8988T (cell line): Measurements from ENCODE around the gene DLD.
"Not testable (repeated sequence)": the region's sequence is repeated elsewhere in the genome, so short reads cannot be mapped to it uniquely, and the experiment has no call there.

Experiments used
- DNase-seq: peaks from one replicate; pipeline ENCODE4 v3.0.0; 2011

Gene DLD

DNA sequence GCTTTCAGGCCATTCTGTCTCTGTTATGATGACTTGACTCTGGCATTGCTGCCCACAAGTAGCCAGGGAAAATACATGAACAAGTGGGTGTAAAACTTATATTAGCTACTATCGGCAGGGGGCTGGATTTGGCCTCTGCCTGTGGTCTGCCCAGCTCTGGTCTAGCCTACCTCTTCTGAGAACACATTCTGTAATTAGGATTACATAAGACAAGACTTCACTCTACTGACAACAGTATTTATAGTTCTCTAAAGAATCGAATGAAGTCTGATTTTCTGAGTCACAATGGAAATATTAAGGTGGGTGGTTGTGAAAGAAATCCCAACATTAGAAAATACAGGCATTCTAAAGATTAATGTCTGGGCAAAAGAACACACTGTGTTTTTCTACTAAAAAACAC lies 55.5 kb downstream of the DLD start:
- DNase-seq: no peak

- no peak for DNase-seq
Observed at GRCh38 chr7:107946881-107947280, 55.9 kb downstream of the DLD start.

DNA sequence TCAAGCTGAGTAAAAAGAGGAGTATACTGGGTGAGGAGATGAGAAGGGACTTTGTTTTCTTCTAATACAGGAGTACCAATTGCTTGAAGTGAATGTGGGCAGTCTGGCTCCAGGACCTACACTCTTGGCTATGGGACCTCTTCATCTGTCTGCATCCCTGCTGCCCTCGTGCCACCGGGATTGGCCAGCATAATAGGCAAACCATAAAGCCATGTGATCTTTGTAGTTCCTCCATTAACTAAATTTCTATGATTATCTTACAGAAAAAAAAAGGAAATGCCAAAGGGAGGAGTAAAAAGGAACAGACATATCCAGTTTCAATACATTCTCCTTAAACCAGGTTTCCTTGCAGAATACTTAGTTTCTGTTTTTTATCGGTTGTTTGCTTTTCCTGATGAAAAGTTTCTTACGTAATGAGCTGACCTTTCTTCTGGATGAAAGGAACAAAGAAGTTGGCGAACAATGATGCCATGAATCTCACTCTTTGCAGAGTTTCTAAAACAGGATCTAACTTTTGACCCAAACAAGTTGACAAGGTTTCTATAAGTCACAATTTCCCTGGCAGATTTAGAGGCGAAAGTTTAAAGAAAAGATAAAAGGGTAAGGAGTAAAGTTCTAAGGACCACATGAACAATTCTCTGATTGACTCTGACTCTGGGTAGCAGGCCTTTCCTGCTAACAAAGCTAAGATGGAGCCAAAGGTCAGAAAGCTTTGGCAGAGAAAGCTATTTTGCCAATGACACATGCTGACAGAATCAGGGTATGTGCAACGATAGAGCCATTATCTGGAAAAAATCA lies 57.9 kb downstream of the DLD start:
- no peak for DNase-seq

DNA sequence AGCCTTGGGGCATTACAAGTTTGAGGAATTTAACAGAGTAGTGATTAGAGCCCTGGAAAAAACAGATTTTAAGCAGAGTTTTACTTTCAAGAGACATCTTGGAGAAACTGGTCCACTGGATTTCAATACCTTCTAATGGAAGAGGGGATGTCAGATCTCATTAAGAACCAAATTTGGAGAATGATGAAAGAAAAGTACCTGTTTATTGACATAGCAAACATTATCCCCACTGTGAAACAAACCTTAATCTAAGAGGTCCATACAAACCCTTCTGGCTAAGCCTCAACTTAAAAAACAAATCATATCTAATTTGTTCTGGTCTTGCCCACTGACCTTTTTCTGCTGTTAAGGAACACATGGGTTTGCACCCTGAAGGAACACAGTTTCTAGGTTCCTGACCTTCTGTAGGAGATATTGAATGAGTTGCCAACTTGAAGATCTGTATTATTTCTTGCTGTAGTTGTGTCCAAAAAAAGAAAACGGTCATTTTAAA lies 58.5 kb downstream of the DLD start:
- DNase-seq: no peak

DNA sequence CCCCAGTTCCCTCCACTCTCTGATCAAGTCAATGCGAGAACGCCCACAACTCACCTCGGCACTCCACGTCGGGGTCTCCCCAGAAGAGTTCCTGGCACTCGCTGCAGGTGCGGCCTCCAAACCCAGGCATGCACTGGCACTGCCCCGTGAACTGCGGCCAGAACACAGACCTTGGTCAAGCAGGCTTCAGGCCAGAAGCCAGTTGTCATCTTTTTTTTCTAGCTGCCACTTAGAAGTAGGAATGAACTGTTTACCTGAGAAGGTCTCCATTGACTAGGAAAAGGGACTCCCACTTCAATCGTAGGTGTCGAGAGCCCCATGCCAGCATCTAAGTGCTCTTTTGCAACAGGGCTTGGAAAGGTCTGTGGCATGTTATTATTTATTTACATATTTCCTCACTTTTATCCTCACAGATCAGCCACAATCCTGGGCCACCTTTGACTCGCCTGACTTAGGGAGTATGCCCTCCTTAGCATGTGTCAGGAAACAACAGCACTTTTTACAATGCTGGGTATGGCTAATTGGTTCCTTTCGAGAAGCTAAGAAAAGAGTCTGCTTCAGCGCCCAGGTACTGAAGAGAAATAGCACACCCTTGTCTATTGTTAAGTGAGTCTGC lies 60.3 kb downstream of the DLD start:
- no peak for DNase-seq

DNA sequence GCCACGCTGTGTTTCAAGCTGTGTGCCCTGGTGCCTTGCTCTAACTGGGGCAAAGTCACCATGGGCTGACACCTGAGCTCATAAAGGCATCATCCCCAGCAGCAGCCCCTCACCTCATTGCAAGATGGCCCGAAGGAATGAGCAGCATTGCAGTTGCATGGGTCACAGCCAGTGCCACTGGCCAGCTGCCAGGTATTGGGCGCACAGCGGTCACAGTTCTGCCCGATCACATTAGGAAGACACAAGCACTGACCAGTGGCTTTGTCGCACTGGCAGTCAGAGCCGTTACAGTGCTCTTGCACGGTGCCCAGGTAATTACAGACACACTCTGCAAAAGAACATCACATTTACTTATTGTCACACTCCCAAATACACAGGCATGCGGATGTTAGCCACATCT lies 60.9 kb downstream of the DLD start:
- DNase-seq: no peak

DNA sequence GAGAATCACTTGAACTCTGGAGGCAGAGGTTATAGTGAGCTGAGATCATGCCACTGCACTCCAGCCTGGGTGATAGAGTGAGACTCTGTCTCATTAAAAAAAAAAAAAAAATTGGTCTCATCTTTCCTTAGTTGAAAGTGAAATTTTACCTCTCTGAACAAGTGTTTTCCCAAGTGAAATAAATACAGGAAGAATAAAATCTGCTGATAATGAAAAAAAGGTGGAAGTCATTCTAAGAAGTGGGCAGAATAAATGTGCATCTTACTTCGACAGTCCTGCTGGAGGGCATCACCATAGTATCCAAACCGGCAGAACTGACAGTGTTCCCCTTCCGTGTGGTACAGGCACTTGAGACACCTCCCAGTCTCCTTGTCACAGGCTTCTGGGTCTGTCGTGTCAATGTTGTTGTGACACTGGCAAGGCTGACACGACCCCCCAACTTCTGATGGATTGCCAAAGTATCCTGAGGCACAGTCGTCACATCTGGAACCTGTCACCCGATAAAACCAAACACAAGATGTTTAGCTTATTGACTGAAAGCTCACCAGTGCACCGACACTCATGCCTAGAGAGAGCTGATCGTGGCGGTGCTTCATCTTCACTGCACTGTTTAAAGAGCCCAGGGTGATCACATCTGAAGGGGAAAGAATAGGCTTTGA lies 62.4 kb downstream of the DLD start:
- no peak for DNase-seq

- no peak for DNase-seq
Observed at GRCh38 chr7:107953924-107954303, 62.9 kb downstream of the DLD start.

DNA sequence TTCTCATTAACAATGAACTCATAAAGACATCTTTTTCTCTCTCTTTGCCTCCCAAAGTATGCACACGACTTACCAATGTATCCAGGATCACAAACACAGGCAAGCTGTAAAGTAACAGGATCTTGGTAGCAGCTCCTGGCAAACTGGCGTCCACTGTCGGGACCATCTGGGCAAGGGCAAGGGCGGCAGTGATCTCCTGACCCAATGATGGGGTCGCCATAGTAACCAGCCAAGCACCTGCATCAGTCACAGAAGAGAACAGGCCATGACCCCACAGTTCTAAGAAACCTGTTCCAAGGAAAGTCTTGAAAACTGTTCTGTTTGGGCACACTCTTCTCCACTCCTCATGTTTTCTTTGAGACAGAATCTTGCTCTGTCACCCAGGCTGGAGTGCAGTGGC lies 64.4 kb downstream of the DLD start:
- DNase-seq: no peak

- not testable (repeated sequence) for DNase-seq
Observed at GRCh38 chr7:107956950-107957349, 66.0 kb downstream of the DLD start.

DNA sequence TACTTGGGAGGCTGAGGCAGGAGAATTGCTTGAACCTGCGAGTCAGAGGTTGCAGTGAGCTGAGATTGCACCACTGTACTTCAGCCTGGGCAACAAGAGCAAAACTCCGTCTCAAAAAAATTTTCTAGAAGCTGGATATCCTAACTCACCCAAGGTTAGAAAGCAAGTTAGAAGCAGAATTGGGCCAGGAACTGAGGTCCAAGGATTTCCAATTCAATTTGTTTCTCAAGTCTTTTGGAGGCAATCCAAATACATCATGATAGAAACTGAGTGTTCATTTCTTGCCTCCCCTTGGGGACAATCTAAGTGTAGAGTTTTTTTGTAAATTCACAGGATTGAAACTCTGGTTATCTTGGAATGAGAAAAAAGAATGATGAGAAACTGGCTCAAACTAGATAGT lies 66.5 kb downstream of the DLD start:
- no peak for DNase-seq

GRCh38 chr7:107958764-107959526 lies 68.0 kb downstream of the DLD start:
- DNase-seq: no peak

DNA sequence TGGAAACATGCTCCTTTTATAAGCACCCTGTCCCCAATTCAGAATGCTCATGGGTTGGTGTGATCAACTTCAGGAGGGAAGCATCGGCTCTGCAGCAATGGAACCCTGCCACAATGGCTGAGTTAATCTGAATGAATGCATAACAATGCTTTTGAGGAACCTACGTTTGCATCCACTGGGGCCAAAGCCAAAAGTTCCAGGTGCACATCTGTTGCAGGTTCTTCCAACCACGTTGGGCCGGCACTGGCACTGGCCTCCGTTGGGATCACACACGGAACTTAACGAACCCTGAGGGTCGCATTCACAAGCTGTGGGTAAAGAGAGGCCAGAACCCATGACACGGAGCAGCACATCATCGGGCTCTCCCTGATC lies 68.5 kb downstream of the DLD start:
- DNase-seq: no peak

GRCh38 chr7:107960272-107960671 lies 69.3 kb downstream of the DLD start:
- DNase-seq: no peak

- no peak for DNase-seq
Observed at GRCh38 chr7:107961405-107961804, 70.4 kb downstream of the DLD start.

GRCh38 chr7:107962817-107963216 lies 71.8 kb downstream of the DLD start:
- no peak for DNase-seq

DNA sequence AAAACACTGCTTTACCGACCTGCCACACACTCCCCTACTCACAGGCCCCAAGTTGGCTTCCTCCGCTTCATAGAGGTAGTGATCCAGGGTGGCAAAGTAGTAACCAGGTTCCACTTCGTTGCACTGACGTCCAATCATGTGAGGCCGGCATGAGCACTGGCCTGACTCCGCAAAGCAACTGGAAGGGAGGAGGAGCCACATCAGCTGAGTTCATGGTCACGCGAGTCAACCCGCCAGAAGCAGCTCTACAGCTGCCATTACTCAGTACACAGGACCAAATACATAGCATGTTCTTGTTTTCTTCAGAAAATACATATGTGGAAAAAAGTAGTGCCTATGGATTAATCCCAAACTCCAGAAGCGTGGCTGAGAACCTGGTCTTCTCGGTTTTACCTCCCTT lies 73.5 kb downstream of the DLD start:
- no peak for DNase-seq

GRCh38 chr7:107966711-107967110 lies 75.7 kb downstream of the DLD start:
- no peak for DNase-seq

GRCh38 chr7:107967420-107967819 lies 76.4 kb downstream of the DLD start:
- no peak for DNase-seq

- no peak for DNase-seq
Observed at GRCh38 chr7:107968449-107968848, 77.5 kb downstream of the DLD start.

GRCh38 chr7:107969856-107970255 lies 78.9 kb downstream of the DLD start:
- no peak for DNase-seq
